LoVo (cell line): ENCODE results near the gene MDP1.
"Not testable (repeated sequence)": the region's sequence is repeated elsewhere in the genome, so short reads cannot be mapped to it uniquely, and the experiment has no call there.

Source experiments
- DNase-seq: peaks from one replicate; pipeline ENCODE4 v3.0.0-alpha.2; 2016; ENCODE audit warnings: low spot score

Gene MDP1

GRCh38 chr14:24250354-24250753 lies 34.5 kb upstream of the MDP1 start:
- DNase-seq: no peak

DNA sequence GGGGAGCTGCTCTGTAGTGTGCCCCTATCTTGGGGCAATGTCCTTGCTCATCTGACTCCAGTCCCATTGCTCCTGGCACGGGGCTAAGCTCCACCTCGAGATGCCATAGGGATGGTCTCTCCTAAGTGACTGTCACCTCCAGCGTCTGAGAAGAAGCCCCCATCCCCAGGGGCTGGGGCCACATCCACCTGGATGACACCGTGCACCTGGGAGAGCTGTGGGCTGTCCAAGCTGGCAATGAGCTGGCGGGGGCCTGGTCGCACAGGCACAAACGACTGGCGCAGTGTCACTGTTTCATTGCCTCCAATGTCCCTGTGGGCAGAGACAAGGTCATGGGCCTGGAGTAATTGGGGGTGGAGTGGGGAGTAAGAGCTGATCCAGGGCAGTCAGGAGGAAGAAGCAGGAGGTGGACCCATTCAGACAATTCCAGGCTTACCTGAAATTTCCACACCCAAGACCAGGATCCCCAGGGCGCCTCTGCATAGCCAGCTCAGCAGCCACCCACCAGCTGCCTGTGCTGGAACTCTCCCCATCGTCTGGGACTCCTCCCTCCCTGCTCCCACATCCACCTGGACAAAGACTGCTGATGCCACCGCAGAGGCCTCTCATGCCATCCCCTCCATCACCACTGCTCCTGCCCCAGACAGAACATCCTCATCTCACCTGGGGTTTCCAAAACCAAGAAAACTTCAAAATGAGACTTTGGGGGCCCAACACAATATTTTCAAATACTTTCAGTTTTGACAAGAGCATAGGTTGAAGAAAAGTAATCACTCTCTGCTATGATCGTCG lies 33.6 kb upstream of the MDP1 start:
- DNase-seq: no peak

- no peak for DNase-seq
These were observed 31.6 kb upstream of the MDP1 start for GRCh38 chr14:24247422-24247821.

- DNase-seq: no peak
These were observed 30.9 kb upstream of the MDP1 start for GRCh38 chr14:24246765-24247212.

DNA sequence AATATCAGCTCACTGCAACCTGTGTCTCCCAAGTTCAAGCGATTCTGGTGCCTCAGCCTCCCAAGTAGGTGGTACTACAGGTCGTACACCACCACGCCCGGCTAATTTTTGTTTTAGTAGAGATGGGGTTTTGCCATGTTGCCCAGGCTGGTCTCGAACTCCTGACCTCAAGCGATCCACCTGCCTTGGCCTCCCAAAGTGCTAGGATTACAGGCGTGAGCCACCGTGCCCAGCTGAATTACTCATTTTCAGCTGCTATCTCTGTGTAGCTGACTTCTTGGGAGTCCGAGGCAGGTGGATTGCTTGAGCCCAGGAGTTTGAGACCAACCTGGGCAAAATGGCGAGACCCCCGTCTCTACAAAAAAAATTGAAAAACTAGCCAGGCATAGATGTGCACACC lies 29.5 kb upstream of the MDP1 start:
- not testable (repeated sequence) for DNase-seq

- DNase-seq: peak; percentile 30
These were observed 27.5 kb upstream of the MDP1 start for GRCh38 chr14:24243336-24243836.

GRCh38 chr14:24241829-24242443 lies 26.1 kb upstream of the MDP1 start:
- DNase-seq: peak; percentile 95

DNA sequence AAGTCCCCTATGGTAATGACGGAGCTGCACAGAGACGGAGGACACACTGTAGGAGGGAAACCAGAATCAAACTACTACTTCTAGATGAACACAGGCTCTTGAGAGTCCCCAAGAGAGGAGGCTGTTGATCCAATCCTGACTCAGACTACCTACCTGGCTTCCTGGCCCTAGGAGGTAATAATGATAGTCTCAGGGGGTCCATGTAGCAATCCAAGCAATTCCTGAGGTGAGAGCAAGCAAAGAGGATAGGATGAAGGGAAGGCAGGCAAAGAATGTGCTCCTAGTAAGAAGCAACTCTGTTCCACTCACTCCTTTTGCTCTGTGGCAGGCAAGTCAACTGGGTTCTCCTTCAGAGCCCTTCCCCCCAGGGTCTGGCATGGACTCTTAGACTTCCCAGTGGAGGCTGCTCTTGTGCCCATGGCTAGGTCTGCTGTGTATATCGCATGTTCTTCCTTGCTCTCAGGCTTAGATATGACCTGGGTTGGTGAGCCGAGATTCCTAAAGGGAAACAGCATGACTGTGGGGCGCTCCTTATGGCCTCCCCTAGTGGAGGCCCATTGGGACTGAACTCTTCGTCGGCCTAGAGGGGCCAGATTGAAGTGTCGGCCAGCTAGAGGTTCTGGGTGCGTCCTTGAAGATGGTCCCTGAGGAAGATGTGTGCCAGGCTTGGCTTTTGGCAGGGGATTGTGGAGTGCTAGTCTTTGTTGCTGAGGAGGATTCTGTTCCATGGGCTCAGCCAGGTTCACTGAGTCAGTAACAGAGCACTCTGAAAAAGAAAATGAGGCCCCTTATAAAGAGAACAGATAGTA lies 24.4 kb upstream of the MDP1 start:
- no peak for DNase-seq

- DNase-seq: no peak
These were observed 22.7 kb upstream of the MDP1 start for GRCh38 chr14:24238527-24239037.

- no peak for DNase-seq
These were observed 22.3 kb upstream of the MDP1 start for GRCh38 chr14:24238123-24238522.

DNA sequence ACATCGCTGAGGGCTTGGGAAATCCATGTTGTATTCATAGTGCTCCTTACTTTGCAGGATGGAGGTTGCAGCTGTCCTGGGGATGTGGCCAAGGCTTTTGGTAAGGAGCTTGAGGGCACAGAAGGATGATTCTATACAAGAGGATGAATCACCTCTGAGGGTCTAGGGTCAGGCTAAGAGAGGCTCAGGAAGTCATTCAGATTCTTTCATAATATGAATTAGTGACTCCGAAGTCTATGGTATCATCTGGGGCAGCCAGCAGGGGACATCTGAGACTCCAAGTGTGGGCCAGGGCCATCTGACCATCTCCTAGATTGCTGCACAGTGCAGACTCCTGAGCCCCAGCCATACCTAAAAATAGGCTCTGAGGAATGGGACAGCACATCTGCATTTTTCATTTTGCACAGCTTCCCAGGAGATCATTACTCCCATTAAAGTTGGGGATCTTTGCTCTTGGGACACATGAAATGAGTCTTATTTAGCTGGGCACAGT lies 21.6 kb upstream of the MDP1 start:
- no peak for DNase-seq

- no peak for DNase-seq
These were observed 21.0 kb upstream of the MDP1 start for GRCh38 chr14:24236689-24237462.

GRCh38 chr14:24235804-24236688 lies 20.2 kb upstream of the MDP1 start:
- DNase-seq: no peak

GRCh38 chr14:24234095-24235005 lies 18.5 kb upstream of the MDP1 start:
- no peak for DNase-seq

DNA sequence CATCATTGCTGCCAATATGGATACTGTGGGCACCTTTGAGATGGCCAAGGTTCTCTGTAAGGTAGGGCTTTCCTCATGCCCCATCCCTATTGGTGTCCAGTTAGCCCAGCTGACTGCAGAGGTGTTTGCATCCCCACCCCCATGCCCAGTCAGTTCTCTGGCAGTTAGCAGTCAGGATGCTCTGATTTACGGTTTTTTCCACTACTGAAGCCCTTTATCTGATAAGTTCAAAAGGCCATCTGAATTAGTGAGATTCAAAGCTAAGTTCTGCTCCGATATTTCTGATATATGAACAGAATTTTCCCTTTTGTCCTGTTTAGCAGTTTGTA lies 17.6 kb upstream of the MDP1 start:
- DNase-seq: no peak

GRCh38 chr14:24232645-24233537 lies 17.0 kb upstream of the MDP1 start, which contains the start of gene GMPR2:
Gene GMPR2, plus strand, starts transcription at chr14:24232929. Its CDS starts 325 bp downstream, at chr14:24233254.
- no peak for DNase-seq

GRCh38 chr14:24232121-24232644 lies 16.3 kb upstream of the MDP1 start, which contains the start of gene NEDD8:
Gene NEDD8, minus strand, starts transcription at chr14:24232367. Its CDS starts 100 bp downstream, at chr14:24232267.
- peak; percentile 83 for DNase-seq
